Measurements from ENCODE around the gene CHCHD1.

The CHCHD1 gene

DNA sequence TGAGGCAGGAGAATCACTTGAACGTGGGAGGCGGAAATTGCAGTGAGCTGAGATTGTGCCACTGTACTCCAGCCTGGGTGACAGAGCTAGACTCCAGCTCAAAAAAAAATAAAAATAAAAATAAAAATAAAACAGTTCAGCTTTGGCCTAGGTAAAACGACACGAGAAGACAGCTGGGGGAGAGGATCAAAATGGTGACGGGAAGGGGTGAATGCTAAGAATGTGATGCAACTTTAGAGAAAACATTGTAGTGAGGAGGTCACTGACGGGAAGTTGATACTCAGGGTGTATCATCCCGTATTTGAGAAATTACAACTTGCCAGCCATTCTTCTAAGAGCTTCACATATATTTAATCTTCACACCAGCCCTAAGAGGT is 28.5 kb downstream of the CHCHD1 start:
- TF ChIP-seq CTCF (IDR thresholded peaks at IDR 0.05) (no peak), ZFX (IDR thresholded peaks at IDR 0.05; ENCODE audit: borderline replicate concordance) (no peak)
- no peak overlapping the region; the same call in 1 of the 2 replicates for H3K27ac ChIP-seq

- peak overlapping the region; percentile 61 for H3K27ac ChIP-seq
- TF ChIP-seq CTCF (IDR thresholded peaks at IDR 0.05) (no peak), ZFX (IDR thresholded peaks at IDR 0.05; ENCODE audit: borderline replicate concordance) (no peak)
Observed at GRCh38 chr10:73810735-73811465, 29.1 kb downstream of the CHCHD1 start.

DNA sequence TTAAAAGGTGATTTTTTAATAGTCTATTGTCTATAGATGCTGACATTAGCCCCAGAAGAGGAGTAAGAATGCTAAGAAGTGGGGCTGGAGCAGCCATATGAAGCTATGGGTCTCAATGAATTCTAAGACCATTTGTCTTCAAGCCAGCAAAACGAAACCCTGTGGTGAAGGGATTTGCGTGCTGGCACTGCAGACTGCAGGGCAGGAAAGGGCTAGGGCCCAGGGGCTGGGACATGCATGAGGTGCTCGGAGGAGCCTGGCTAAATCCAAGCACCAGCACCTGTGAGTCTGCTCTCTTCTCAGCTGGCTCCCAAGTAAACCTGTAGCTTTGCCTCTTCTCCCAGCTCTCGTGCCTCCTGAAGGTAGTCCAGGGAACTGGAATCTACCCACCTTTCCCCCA is 30.8 kb downstream of the CHCHD1 start:
- TF ChIP-seq ZFX (IDR thresholded peaks at IDR 0.05; ENCODE audit: borderline replicate concordance): no peak
- no peak for TF ChIP-seq CTCF (IDR thresholded peaks at IDR 0.05)
- no peak overlapping the region for H3K27ac ChIP-seq

GRCh38 chr10:73813333-73813732 is 31.5 kb downstream of the CHCHD1 start:
- TF ChIP-seq CTCF (IDR thresholded peaks at IDR 0.05) (no peak), ZFX (IDR thresholded peaks at IDR 0.05; ENCODE audit: borderline replicate concordance) (no peak)
- no peak overlapping the region for H3K27ac ChIP-seq

DNA sequence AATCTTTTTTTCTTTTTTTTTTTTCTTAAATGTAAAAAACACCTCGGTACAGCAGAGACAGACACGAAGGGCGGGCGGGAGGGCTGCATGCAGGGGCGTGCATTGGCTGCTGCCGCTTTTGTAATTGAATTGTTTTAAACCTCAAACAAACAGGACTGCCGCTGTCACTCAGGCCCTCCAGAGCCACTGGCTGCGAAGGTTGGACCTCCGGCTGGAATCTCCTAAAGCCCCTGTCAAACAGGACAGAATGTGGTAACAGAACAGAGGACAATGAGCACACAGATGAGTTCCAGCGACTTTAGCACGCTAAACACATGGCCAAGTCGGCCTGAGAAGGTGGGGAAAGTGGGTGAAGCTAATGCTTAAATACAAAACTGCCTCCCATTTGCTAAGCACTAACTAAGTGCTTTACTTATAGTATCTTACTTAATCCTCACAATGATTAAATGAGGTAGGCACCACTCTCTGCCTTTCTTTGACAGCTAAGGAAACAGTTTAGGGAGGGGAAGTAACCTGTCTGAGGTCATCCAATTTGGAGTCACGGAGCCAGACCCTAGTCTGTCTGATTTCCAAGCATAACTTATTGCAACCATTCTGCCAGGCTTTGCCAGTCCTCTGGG is 32.5 kb downstream of the CHCHD1 start:
- H3K27ac ChIP-seq: no peak overlapping the region
- no peak for TF ChIP-seq ZFX (IDR thresholded peaks at IDR 0.05; ENCODE audit: borderline replicate concordance)
- TF ChIP-seq CTCF (IDR thresholded peaks at IDR 0.05): no peak

- no peak overlapping the region for H3K27ac ChIP-seq
Observed at GRCh38 chr10:73814896-73815718, 33.3 kb downstream of the CHCHD1 start.

More at GRCh38 chr10:73814896-73815718, 33.3 kb downstream of the CHCHD1 start:
- TF ChIP-seq CTCF (IDR thresholded peaks at IDR 0.05) (peak; percentile 62), ZFX (IDR thresholded peaks at IDR 0.05; ENCODE audit: borderline replicate concordance) (no peak)
